ENCODE data around the gene APBB2. TPM values are rescaled to one million over a fixed set of nuclear protein-coding genes. Genes with fewer than 3 reads are reported as not detected.

Gene APBB2
- total RNA-seq, 2 donors from 2014 or later, result 56.1 to 64.8 TPM

- H3K36me3 ChIP-seq (ENCODE audit: control insufficient read depth, insufficient read depth, low read length), result peaks cover 3% of the 10 kb centered on the region
- peaks cover 37% of the 10 kb centered on the region for H3K9me3 ChIP-seq (ENCODE audit: control insufficient read depth, low read length)
- Mint-ChIP-seq H3K9me3 (peaks cover 22% of the 10 kb centered on the region), H3K27me3 (ENCODE audit: insufficient read depth) (no peaks in the 10 kb centered on the region), H3K4me3 (no peak overlapping the region), H3K4me1 (peaks cover 8% of the 10 kb centered on the region), H3K36me3 (ENCODE audit: low read depth) (peaks cover 32% of the 10 kb centered on the region), H3K27ac (no peak overlapping the region)
- H3K4me1 ChIP-seq (ENCODE audit: control insufficient read depth, insufficient read depth, low read length), result no peaks in the 10 kb centered on the region
- no peak overlapping the region for H3K27ac ChIP-seq (ENCODE audit: low read depth, low read length)
- WGBS, 2 experiments (ENCODE audit: insufficient coverage in 1 of 2, insufficient read length in 1 of 2), result 77 to 83% methylated on average over 2 of the region's 2 CpGs
- H3K27me3 ChIP-seq (ENCODE audit: control insufficient read depth, insufficient read depth, low read length, poor library complexity, severe bottlenecking), result no peaks in the 10 kb centered on the region
- TF ChIP-seq CTCF (conservative IDR thresholded peaks at IDR 0.05), result no peak
- H3K9ac ChIP-seq (ENCODE audit: extremely low read depth, low read length, poor library complexity, severe bottlenecking), result no peak overlapping the region
- no peak overlapping the region for H3K4me3 ChIP-seq (ENCODE audit: low read length)
- no peak for DNase-seq
Measured at GRCh38 chr4:41038304-41038703, 176.0 kb downstream of the APBB2 start.

- peaks cover 65% of the 10 kb centered on the region for H3K36me3 Mint-ChIP-seq (ENCODE audit: low read depth)
- H3K9me3 Mint-ChIP-seq, result peaks cover 32% of the 10 kb centered on the region
- WGBS, 2 experiments (ENCODE audit: insufficient coverage in 1 of 2, insufficient read length in 1 of 2), result 95% methylated on average over 3 of the region's 3 CpGs
- Histone ChIP-seq H3K27ac (ENCODE audit: low read depth, low read length) (no peak overlapping the region), H3K4me3 (ENCODE audit: low read length) (no peak overlapping the region), H3K27me3 (ENCODE audit: control insufficient read depth, insufficient read depth, low read length, poor library complexity, severe bottlenecking) (no peaks in the 10 kb centered on the region), H3K36me3 (ENCODE audit: control insufficient read depth, insufficient read depth, low read length) (peaks cover 17% of the 10 kb centered on the region), H3K9me3 (ENCODE audit: control insufficient read depth, low read length) (peaks cover 36% of the 10 kb centered on the region), H3K4me1 (ENCODE audit: control insufficient read depth, insufficient read depth, low read length) (no peaks in the 10 kb centered on the region), H3K9ac (ENCODE audit: extremely low read depth, low read length, poor library complexity, severe bottlenecking) (no peak overlapping the region)
- H3K4me1 Mint-ChIP-seq, result no peaks in the 10 kb centered on the region
- H3K27ac Mint-ChIP-seq, result no peak overlapping the region
- H3K4me3 Mint-ChIP-seq, result no peak overlapping the region
- TF ChIP-seq CTCF (conservative IDR thresholded peaks at IDR 0.05), result no peak
- H3K27me3 Mint-ChIP-seq (ENCODE audit: insufficient read depth), result no peaks in the 10 kb centered on the region
- DNase-seq, result no peak
Measured at GRCh38 chr4:41029098-41029497, 185.2 kb downstream of the APBB2 start.

GRCh38 chr4:41028392-41029076, 185.8 kb downstream of the APBB2 start:
- no peaks in the 10 kb centered on the region for H3K27me3 ChIP-seq (ENCODE audit: control insufficient read depth, insufficient read depth, low read length, poor library complexity, severe bottlenecking)
- H3K4me3 Mint-ChIP-seq, result no peak overlapping the region
- H3K36me3 ChIP-seq (ENCODE audit: control insufficient read depth, insufficient read depth, low read length), result peaks cover 17% of the 10 kb centered on the region
- no peak for TF ChIP-seq CTCF (conservative IDR thresholded peaks at IDR 0.05)
- H3K27ac ChIP-seq (ENCODE audit: low read depth, low read length), result no peak overlapping the region
- H3K4me1 Mint-ChIP-seq, result no peaks in the 10 kb centered on the region
- H3K27ac Mint-ChIP-seq, result no peak overlapping the region
- no peak overlapping the region for H3K9ac ChIP-seq (ENCODE audit: extremely low read depth, low read length, poor library complexity, severe bottlenecking)
- H3K9me3 Mint-ChIP-seq, result peaks cover 30% of the 10 kb centered on the region
- H3K4me1 ChIP-seq (ENCODE audit: control insufficient read depth, insufficient read depth, low read length), result no peaks in the 10 kb centered on the region
- no peaks in the 10 kb centered on the region for H3K27me3 Mint-ChIP-seq (ENCODE audit: insufficient read depth)
- no peak for DNase-seq
- H3K4me3 ChIP-seq (ENCODE audit: low read length), result no peak overlapping the region
- WGBS, 2 experiments (ENCODE audit: insufficient coverage in 1 of 2, insufficient read length in 1 of 2), result 83 to 88% methylated on average over 8 of the region's 8 CpGs
- H3K36me3 Mint-ChIP-seq (ENCODE audit: low read depth), result peaks cover 59% of the 10 kb centered on the region
- peaks cover 32% of the 10 kb centered on the region for H3K9me3 ChIP-seq (ENCODE audit: control insufficient read depth, low read length)

Measured in endodermal cell (in vitro differentiated cells).